ENCODE measurements around the gene EIF2B5.
A peak's percentile ranks its signal among the peaks of the same experiment; 100 is the strongest.
"Not testable (repeated sequence)": the region's sequence is repeated elsewhere in the genome, so short reads cannot be mapped to it uniquely, and the experiment has no call there.

Gene EIF2B5

GRCh38 chr3:184157206-184157605 lies 22.0 kb downstream of the EIF2B5 start:
- Histone ChIP-seq H3K27me3 (ENCODE audit: control insufficient read depth in 5 of 5, insufficient read depth in 4 of 5, low read length in 5 of 5) (no peaks in the 10 kb centered on the region), H3K9ac (ENCODE audit: low read length in 5 of 5) (peak overlapping the region; percentile 91 to 98 (median 95)), H3K4me3 (ENCODE audit: low read depth in 1 of 5, low read length in 5 of 5) (peak overlapping the region; percentile 87 to 93 (median 92)), H3K36me3 (ENCODE audit: control insufficient read depth in 5 of 5, insufficient read depth in 5 of 5, low read length in 5 of 5) (no peaks in the 10 kb centered on the region), H3K27ac (ENCODE audit: low read depth, low read length) (peak overlapping the region; percentile 78), H3K9me3 (ENCODE audit: control insufficient read depth in 5 of 5, low read length in 5 of 5) (no peaks in the 10 kb centered on the region), H3K4me1 (ENCODE audit: control insufficient read depth in 5 of 5, insufficient read depth in 5 of 5, low read length in 5 of 5) (peaks cover 13 to 72% (median 66%) of the 10 kb centered on the region in 5 donors)

DNA sequence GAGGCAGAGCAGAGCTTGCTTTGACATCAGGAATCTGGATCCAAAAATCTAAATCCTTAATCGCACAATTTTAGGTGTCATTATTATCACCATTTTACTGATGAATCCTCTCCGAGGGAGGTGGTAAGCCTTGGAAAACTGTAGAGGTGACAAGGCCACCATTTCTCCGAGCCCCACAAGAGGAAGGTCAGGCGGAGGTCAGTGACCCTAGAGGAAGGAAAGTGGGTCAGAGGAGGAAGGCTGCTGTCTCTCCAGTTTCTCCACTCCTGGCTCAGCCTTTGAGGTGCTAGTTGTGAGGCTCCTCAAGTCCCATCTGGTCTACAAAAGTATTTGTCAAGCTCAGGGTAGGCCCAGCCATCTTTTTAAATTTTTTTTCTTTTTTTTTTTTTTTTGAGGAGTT lies 23.2 kb downstream of the EIF2B5 start:
- peaks cover 13 to 78% (median 74%) of the 10 kb centered on the region in 5 donors for H3K4me1 ChIP-seq (ENCODE audit: control insufficient read depth in 5 of 5, insufficient read depth in 5 of 5, low read length in 5 of 5)
- peak overlapping the region in 2 of 5 donors; percentile 66 to 95 for H3K9ac ChIP-seq (ENCODE audit: low read length in 5 of 5)
- H3K27me3 ChIP-seq (ENCODE audit: control insufficient read depth in 5 of 5, insufficient read depth in 4 of 5, low read length in 5 of 5), result no peaks in the 10 kb centered on the region
- peaks cover 0 to 7% (median 3%) of the 10 kb centered on the region in 5 donors for H3K36me3 ChIP-seq (ENCODE audit: control insufficient read depth in 5 of 5, insufficient read depth in 5 of 5, low read length in 5 of 5)
- H3K27ac ChIP-seq (ENCODE audit: low read depth, low read length), result peak overlapping the region; percentile 78
- no peak overlapping the region for H3K4me3 ChIP-seq (ENCODE audit: low read depth in 1 of 5, low read length in 5 of 5)
- no peaks in the 10 kb centered on the region for H3K9me3 ChIP-seq (ENCODE audit: control insufficient read depth in 5 of 5, low read length in 5 of 5)

DNA sequence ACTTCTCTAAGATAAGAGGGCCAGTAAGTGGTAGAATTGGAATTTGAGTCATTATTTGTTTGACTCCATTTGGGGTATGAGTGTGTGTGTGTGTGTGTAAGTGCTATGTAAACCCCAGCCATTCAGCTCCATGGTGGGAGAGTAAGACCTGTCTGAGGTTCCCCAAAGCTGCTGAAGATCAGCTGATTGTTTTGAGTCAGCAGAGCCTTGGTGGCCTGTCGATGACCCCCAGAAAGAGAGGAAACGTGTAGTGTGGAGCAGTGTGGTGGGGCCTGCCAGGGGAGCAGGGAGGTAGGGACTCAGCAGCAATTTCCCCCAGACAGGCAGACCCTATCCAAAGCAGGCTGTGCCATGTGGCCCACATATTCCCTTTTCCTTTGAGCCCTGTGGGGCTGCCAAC lies 25.3 kb downstream of the EIF2B5 start:
- no peaks in the 10 kb centered on the region for H3K27me3 ChIP-seq (ENCODE audit: control insufficient read depth in 5 of 5, insufficient read depth in 4 of 5, low read length in 5 of 5)
- H3K27ac ChIP-seq (ENCODE audit: low read depth, low read length), result peak overlapping the region; percentile 47
- peaks cover 1 to 27% (median 24%) of the 10 kb centered on the region in 5 donors for H3K36me3 ChIP-seq (ENCODE audit: control insufficient read depth in 5 of 5, insufficient read depth in 5 of 5, low read length in 5 of 5)
- no peaks in the 10 kb centered on the region for H3K9me3 ChIP-seq (ENCODE audit: control insufficient read depth in 5 of 5, low read length in 5 of 5)
- peak overlapping the region in 3 of 5 donors; percentile 9 to 59 (median 53) for H3K9ac ChIP-seq (ENCODE audit: low read length in 5 of 5)
- H3K4me1 ChIP-seq (ENCODE audit: control insufficient read depth in 5 of 5, insufficient read depth in 5 of 5, low read length in 5 of 5), result peaks cover 13 to 67% (median 62%) of the 10 kb centered on the region in 5 donors
- peak overlapping the region in 2 of 5 donors; percentile 4 to 33 for H3K4me3 ChIP-seq (ENCODE audit: low read depth in 1 of 5, low read length in 5 of 5)

GRCh38 chr3:184162571-184163070 lies 27.5 kb downstream of the EIF2B5 start:
- H3K4me3 ChIP-seq (ENCODE audit: low read depth in 1 of 5, low read length in 5 of 5); H3K9me3 ChIP-seq (ENCODE audit: control insufficient read depth in 5 of 5, low read length in 5 of 5); H3K9ac ChIP-seq (ENCODE audit: low read length in 5 of 5); H3K27ac ChIP-seq (ENCODE audit: low read depth, low read length); H3K27me3 ChIP-seq (ENCODE audit: control insufficient read depth in 5 of 5, insufficient read depth in 4 of 5, low read length in 5 of 5): not testable (repeated sequence)
- Histone ChIP-seq H3K4me1 (ENCODE audit: control insufficient read depth in 5 of 5, insufficient read depth in 5 of 5, low read length in 5 of 5) (peaks cover 6 to 48% (median 46%) of the 10 kb centered on the region in 5 donors), H3K36me3 (ENCODE audit: control insufficient read depth in 5 of 5, insufficient read depth in 5 of 5, low read length in 5 of 5) (peaks cover 6 to 49% (median 45%) of the 10 kb centered on the region in 5 donors)

- Histone ChIP-seq H3K9me3 (ENCODE audit: control insufficient read depth in 5 of 5, low read length in 5 of 5) (no peaks in the 10 kb centered on the region), H3K4me3 (ENCODE audit: low read depth in 1 of 5, low read length in 5 of 5) (no peak overlapping the region), H3K4me1 (ENCODE audit: control insufficient read depth in 5 of 5, insufficient read depth in 5 of 5, low read length in 5 of 5) (peaks cover 3 to 47% (median 34%) of the 10 kb centered on the region in 5 donors), H3K36me3 (ENCODE audit: control insufficient read depth in 5 of 5, insufficient read depth in 5 of 5, low read length in 5 of 5) (peaks cover 6 to 70% (median 65%) of the 10 kb centered on the region in 5 donors), H3K27ac (ENCODE audit: low read depth, low read length) (no peak overlapping the region), H3K27me3 (ENCODE audit: control insufficient read depth in 5 of 5, insufficient read depth in 4 of 5, low read length in 5 of 5) (no peaks in the 10 kb centered on the region), H3K9ac (ENCODE audit: low read length in 5 of 5) (no peak overlapping the region)
Observed at GRCh38 chr3:184164648-184165330, 29.6 kb downstream of the EIF2B5 start.

DNA sequence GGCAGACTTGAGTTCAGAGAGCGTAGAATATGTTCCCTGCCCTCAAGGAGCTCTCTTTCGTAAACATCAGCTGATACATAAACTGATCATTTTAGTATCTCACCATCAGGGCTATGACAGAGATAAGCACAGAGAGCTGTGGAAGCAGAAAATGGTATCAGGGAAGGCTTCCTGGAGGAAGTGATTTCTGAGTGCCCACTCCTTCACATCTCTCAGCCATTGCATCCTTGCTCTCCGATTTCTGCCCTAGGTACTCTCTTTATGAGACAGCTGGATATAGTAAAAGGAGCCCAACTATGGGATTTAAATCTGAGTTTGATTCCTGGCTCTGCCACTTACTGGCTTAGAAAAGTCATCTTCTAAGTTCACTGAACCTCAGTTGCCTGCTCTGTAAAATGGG lies 30.4 kb downstream of the EIF2B5 start:
- H3K27me3 ChIP-seq (ENCODE audit: control insufficient read depth in 5 of 5, insufficient read depth in 4 of 5, low read length in 5 of 5), result no peaks in the 10 kb centered on the region
- H3K36me3 ChIP-seq (ENCODE audit: control insufficient read depth in 5 of 5, insufficient read depth in 5 of 5, low read length in 5 of 5), result peaks cover 6 to 77% (median 69%) of the 10 kb centered on the region in 5 donors
- no peak overlapping the region for H3K9ac ChIP-seq (ENCODE audit: low read length in 5 of 5)
- H3K4me1 ChIP-seq (ENCODE audit: control insufficient read depth in 5 of 5, insufficient read depth in 5 of 5, low read length in 5 of 5), result peaks cover 3 to 42% (median 28%) of the 10 kb centered on the region in 5 donors
- no peaks in the 10 kb centered on the region for H3K9me3 ChIP-seq (ENCODE audit: control insufficient read depth in 5 of 5, low read length in 5 of 5)
- H3K27ac ChIP-seq (ENCODE audit: low read depth, low read length), result no peak overlapping the region
- no peak overlapping the region for H3K4me3 ChIP-seq (ENCODE audit: low read depth in 1 of 5, low read length in 5 of 5)

DNA sequence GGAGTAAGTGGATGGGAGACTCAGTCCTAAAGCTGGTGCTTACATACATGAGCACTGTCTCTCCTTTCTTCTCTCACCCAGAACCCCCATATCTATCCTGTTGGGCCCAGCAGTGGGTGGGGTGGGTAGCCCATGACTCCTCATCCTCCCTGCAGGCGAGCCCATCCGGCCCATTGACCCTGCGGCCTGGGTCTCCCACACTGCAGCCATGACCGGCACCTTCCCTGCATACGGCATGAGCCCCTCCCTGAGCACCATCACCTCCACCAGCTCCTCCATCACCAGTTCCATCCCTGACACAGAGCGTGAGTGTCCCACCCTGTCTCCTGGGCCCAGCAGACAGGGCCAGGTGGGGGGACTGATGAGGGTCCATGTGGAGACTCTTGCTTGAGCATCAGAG lies 31.5 kb downstream of the EIF2B5 start:
- peaks cover 0 to 41% (median 22%) of the 10 kb centered on the region in 5 donors for H3K4me1 ChIP-seq (ENCODE audit: control insufficient read depth in 5 of 5, insufficient read depth in 5 of 5, low read length in 5 of 5)
- peaks cover 6 to 88% (median 80%) of the 10 kb centered on the region in 5 donors for H3K36me3 ChIP-seq (ENCODE audit: control insufficient read depth in 5 of 5, insufficient read depth in 5 of 5, low read length in 5 of 5)
- no peaks in the 10 kb centered on the region for H3K27me3 ChIP-seq (ENCODE audit: control insufficient read depth in 5 of 5, insufficient read depth in 4 of 5, low read length in 5 of 5)
- H3K27ac ChIP-seq (ENCODE audit: low read depth, low read length), result no peak overlapping the region
- no peak overlapping the region for H3K9ac ChIP-seq (ENCODE audit: low read length in 5 of 5)
- no peak overlapping the region for H3K4me3 ChIP-seq (ENCODE audit: low read depth in 1 of 5, low read length in 5 of 5)
- H3K9me3 ChIP-seq (ENCODE audit: control insufficient read depth in 5 of 5, low read length in 5 of 5), result no peaks in the 10 kb centered on the region

GRCh38 chr3:184167786-184168185 lies 32.6 kb downstream of the EIF2B5 start:
- Histone ChIP-seq H3K27ac (ENCODE audit: low read depth, low read length) (peak overlapping the region; percentile 54), H3K9ac (ENCODE audit: low read length in 5 of 5) (peak overlapping the region in 1 of 5 donors; percentile 4), H3K4me3 (ENCODE audit: low read depth in 1 of 5, low read length in 5 of 5) (no peak overlapping the region), H3K36me3 (ENCODE audit: control insufficient read depth in 5 of 5, insufficient read depth in 5 of 5, low read length in 5 of 5) (peaks cover 6 to 92% (median 84%) of the 10 kb centered on the region in 5 donors), H3K9me3 (ENCODE audit: control insufficient read depth in 5 of 5, low read length in 5 of 5) (no peaks in the 10 kb centered on the region), H3K4me1 (ENCODE audit: control insufficient read depth in 5 of 5, insufficient read depth in 5 of 5, low read length in 5 of 5) (peaks cover 0 to 41% (median 23%) of the 10 kb centered on the region in 5 donors), H3K27me3 (ENCODE audit: control insufficient read depth in 5 of 5, insufficient read depth in 4 of 5, low read length in 5 of 5) (no peaks in the 10 kb centered on the region)

- Histone ChIP-seq H3K9ac (ENCODE audit: low read length in 5 of 5) (peak overlapping the region in 2 of 5 donors; percentile 1 to 4), H3K4me3 (ENCODE audit: low read depth in 1 of 5, low read length in 5 of 5) (no peak overlapping the region), H3K27me3 (ENCODE audit: control insufficient read depth in 5 of 5, insufficient read depth in 4 of 5, low read length in 5 of 5) (no peaks in the 10 kb centered on the region), H3K4me1 (ENCODE audit: control insufficient read depth in 5 of 5, insufficient read depth in 5 of 5, low read length in 5 of 5) (peaks cover 0 to 43% (median 27%) of the 10 kb centered on the region in 5 donors), H3K9me3 (ENCODE audit: control insufficient read depth in 5 of 5, low read length in 5 of 5) (no peaks in the 10 kb centered on the region), H3K36me3 (ENCODE audit: control insufficient read depth in 5 of 5, insufficient read depth in 5 of 5, low read length in 5 of 5) (peaks cover 6 to 85% (median 77%) of the 10 kb centered on the region in 5 donors), H3K27ac (ENCODE audit: low read depth, low read length) (peak overlapping the region; percentile 54)
Observed at GRCh38 chr3:184168363-184169120, 33.4 kb downstream of the EIF2B5 start.
